ENCODE results near the gene ARHGEF4. TPM values are rescaled to one million over a fixed set of nuclear protein-coding genes. Genes with fewer than 3 reads are reported as not detected.
A peak's percentile ranks its signal among the peaks of the same experiment; 100 is the strongest.
"Not testable (repeated sequence)": the region's sequence is repeated elsewhere in the genome, so short reads cannot be mapped to it uniquely, and the experiment has no call there.

ARHGEF4 gene
- total RNA-seq, 1 donor from 2014 or later: 3.8 TPM

- intact Hi-C loops (cut with micrococcal nuclease): no loop called here
- no peak for DNase-seq
- ATAC-seq: no peak
Observed at GRCh38 chr2:130899306-130899705, 62.6 kb downstream of the ARHGEF4 start.

DNA sequence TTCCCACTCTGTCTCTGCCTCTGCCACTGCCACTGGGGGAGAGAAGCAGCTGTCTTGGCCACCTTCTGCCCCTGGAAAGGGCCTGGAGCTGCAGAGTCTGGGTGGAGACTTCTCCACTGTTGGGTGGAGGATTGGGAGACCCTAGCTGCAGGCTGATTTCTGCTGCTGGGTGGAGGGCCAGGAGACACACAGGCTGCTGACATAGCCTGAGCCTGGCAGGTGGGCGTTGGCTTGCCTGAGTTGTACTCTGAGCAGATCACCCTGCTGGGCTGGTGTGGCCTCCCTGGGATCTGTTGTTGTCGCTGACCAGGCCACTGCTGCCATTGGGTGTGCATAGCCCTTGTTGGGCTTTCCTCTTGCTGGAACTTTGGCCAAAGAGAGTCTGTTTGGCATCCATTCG lies 64.3 kb downstream of the ARHGEF4 start:
- no peak for DNase-seq
- ATAC-seq: no peak
- intact Hi-C loops (cut with micrococcal nuclease): no loop called here

DNA sequence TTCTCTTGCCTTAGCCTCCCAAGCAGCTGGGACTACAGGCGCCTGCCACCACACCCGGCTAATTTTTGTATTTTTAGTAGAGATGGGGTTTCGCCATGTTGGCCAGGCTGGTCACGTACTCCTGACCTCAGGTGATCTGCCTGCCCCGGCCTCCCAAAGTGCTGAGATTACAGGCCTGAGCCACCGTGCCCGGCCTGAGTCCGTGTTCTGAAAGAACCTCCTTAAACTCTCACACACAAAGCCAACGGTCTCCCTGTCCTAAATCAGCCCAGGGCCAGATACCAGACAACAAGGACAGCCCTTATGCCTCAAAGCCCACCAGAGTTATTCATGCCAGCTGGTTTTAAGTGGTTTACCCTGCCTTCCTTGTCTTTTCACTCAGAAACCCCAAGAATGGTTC lies 64.9 kb downstream of the ARHGEF4 start:
- DNase-seq; intact Hi-C loops (cut with micrococcal nuclease); ATAC-seq: not testable (repeated sequence)

DNA sequence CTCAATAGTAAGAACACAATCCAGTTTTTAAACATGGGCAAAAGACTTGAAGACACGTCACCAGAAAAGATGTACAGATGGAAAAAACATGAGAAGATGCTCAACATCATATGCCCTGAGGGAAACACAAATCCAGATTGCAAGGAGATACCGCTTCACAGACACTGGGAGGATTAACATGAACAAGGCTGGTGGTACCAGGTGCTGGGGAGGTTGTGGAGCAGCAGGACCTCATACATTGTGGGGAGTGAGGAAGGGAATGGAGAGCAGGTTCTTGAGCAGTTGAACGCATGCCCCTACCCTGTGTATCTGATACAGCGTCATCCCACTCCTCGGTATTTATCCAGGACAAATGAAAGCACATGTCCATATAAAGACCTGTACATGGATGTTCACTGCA lies 72.1 kb downstream of the ARHGEF4 start:
- DNase-seq (no peak), ATAC-seq (no peak)
- intact Hi-C loops (cut with micrococcal nuclease): no loop called here

DNA sequence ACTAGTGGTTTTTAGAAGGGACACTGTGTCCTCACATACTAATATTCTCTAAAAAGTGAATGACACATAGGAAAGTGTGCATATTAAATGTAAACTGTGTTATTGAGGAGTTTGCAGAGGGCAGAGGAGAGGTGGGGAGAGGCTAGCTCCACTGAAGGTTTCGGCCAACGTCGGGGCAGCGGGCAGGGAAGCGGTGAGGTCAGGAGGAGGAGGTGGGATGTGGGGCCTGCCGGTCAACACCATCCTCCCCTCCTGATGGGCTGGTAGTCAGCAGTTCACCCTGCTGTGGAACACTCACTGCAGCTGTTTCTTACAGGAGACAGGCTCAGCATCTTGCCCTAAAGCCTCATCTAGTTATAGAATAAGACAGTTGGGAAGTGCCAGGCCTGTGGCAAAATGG lies 74.2 kb downstream of the ARHGEF4 start:
- intact Hi-C loops (cut with micrococcal nuclease): no loop called here
- ATAC-seq (no peak), DNase-seq (no peak)

DNA sequence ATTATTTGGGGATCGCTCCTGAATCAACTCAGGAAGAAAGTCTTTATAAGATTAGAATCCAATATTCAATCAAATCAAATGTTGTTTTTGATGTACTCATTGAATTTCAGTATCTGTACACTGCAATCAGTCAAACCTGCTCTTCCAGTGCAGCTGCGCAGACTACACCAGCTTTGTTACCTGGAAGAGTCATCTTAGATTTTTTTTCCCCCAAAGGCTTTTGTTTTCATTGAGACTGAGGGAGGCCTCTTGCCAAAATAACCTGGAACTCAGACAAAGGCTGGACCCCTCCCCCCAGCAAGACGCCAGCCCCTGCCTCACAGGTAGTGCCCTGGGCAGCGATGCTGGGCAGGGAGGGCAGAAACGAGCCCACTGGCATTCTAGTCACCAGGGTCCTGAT lies 74.8 kb downstream of the ARHGEF4 start:
- intact Hi-C loops (cut with micrococcal nuclease): no loop called here
- no peak for ATAC-seq
- DNase-seq: no peak

DNA sequence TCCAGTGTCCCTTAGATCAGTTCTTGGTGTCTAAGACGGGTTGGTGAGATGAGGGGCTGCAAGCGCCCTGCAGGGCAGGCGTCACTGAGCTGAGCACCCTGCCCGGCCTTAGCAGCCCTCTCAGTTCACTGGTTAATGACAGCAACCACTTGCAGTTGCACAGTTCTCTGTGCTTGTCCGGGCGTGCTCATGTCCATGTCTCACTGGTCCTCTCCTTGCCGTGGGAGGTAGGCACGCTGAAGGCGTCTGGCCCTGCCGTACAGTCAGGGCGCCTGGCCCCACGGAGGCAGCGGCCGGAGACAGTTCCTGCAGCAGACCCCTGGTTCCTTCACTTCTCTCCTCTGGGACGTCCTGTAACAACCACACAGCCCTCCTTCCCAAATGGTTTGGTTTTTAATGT lies 75.3 kb downstream of the ARHGEF4 start:
- DNase-seq (no peak), ATAC-seq (no peak)
- intact Hi-C loops (cut with micrococcal nuclease): no loop called here

GRCh38 chr2:130912471-130912870 lies 75.8 kb downstream of the ARHGEF4 start:
- DNase-seq (no peak), ATAC-seq (no peak)
- intact Hi-C loops (cut with micrococcal nuclease): no loop called here

DNA sequence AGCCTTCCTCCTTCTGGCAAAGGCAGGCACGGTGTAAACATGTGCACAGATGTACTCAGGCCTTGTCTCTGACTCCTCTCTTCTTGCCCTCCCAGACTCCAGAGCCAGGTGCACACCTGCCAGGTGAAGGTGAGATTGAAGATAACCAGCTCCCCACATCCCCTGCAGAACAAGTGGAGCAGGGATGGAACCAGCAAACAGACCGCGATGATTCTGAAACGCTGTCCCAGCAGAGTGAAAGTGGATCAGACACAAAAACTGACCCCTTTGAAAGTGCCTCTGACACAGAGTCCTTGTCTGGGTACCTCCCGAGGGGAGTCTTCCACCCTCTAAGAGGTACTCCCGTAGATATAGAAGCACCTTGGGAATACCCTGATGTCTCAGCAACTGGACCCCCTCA lies 77.2 kb downstream of the ARHGEF4 start:
- intact Hi-C loops (cut with micrococcal nuclease): no loop called here
- ATAC-seq: no peak
- DNase-seq: no peak

DNA sequence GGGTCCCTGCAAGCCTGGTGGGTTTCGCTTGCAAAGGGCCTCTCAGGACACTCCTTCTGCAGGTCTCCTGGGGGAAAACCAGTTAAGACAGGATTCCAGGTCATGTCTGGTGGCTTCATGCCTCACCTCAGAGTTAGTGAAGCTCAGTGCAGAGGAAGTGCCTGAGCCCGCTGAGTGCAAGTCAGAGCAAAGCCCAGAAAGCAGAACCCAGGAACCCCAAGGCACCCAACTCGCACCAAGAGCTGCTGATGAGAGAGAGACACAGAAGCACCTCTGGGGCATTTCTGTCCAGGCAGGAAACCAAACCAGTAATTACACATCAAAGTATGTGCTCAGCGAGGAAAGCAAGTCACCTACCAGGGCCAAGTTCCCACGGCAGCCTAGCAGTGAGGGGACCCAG lies 78.4 kb downstream of the ARHGEF4 start:
- no peak for ATAC-seq
- intact Hi-C loops (cut with micrococcal nuclease): no loop called here

DNA sequence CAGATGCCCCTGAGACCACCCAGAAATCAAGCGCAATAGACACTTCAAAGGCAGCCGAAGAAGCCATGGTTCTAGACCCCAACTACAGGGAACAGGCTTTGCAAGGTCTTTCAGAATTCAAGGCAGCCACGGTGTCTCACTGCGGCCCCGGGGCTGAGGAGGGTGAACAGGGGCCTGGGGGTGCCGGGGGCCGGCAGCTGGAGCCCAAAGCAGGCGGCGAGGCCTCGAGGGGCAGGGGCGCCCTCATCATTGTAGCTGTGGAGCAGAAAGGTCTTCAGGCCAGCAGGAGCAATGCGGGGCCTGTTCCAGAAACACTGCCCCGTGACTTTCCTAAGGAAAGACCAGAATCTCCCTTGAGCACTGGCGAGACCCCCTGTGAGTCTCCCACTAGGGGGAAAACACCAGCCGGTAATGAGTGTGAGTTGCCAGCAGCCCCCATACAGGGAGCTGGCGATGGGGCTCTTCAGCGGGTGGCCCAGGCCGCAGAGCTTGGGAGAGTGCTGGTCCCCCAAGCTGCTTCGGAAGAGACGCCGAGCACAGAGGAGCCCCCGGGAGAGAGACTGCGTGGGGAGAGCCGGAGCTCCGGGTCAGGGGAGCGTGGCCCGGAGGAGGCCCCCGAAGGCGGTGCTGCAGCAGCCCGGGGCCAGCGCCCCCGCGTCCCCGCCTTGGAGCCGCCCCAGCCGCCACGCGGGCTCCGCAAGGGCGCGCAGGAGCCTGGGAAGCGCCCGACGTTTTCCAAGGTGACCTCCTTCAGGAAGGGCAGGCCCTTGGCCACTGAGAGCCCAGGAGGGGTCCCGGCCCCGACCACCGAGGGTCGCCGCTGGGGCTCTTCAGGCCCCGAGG lies 79.1 kb downstream of the ARHGEF4 start:
- DNase-seq: no peak
- intact Hi-C loops (cut with micrococcal nuclease): no loop called here
- no peak for ATAC-seq

More for the DNA sequence above, 78.4 kb downstream of the ARHGEF4 start:
- no peak for DNase-seq

- no peak for ATAC-seq
- intact Hi-C loops (cut with micrococcal nuclease): no loop called here
Observed at GRCh38 chr2:130916438-130916705, 79.7 kb downstream of the ARHGEF4 start.

DNA sequence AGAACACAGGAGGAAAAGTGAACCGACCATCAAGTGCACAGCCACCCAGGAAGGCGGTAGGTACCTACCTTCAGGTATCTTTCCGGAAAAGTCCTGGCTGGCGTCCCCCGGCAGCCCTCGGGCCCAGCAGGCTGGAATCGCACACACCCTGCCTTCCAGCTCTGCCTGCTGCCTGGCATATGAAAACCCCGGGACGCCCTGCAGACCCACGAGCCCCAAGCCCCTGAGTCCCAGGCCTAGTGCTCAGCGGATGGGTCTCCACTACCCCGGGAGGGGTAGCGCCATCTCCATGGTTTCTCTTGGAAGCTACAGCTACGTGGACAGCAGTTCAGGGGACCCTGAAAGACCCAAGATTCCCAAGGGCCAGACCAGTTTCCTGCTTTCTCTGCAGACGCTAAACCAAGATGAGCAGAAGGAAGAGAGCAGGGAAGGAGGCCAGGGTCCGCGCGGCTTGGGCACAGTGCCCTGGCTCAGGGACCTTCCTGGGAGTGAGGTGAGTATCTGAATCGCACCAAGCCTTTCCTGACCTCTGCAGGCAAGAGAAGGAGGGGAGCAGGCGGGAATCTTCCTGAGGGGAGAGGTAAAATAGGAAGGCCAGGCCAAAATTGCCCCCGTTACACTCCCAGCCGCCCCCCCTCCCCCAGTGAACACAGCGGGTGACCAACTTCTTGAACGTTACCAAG lies 80.4 kb downstream of the ARHGEF4 start:
- DNase-seq (no peak), ATAC-seq (no peak)
- intact Hi-C loops (cut with micrococcal nuclease): no loop called here

More at GRCh38 chr2:130916438-130916705, 79.7 kb downstream of the ARHGEF4 start:
- DNase-seq: no peak

GRCh38 chr2:130918393-130918792 lies 81.7 kb downstream of the ARHGEF4 start:
- no peak for DNase-seq
- intact Hi-C loops (cut with micrococcal nuclease): no loop called here
- no peak for ATAC-seq

DNA sequence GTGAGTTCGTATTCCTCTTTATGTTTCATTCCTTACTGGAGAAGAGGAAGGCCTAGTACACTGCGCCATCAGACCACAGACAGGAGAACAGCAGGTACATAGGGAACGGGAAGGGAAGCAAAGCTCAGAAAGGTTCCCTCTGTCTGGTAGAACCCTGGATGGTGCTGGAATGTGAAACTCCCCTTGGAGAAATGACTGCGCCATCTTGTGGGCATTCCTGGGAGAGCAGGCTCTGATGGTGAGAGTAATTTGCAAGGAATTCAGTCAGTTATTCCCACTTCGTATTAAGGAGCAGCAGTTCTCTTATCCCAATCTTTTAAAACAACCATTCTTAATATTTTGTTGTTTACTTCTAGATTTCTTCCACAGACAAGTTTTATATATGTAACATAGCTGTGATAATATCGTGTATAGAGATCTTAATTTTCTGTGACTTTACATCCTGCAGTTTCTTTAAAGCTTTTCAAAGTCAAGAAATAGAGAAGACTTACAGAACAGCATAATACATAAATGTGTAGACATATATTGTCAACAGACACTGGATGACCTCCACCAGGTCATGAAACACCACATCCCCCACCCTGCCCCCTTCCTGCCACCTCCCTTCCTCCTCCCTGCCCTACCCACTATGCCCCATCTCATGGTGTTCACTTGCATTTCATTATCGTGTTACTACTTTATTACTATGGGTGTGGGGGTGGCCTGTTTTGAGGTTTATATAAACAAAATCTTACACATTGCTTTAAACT lies 83.9 kb downstream of the ARHGEF4 start:
- intact Hi-C loops (cut with micrococcal nuclease): loop anchor here (5.0 kb wide), 1 partner anchor 123 kb away; no protein-coding TSS in a partner anchor
- ATAC-seq: peak; percentile 55
- DNase-seq: peak; percentile 69

- DNase-seq: no peak
- intact Hi-C loops (cut with micrococcal nuclease): loop anchor here (5.0 kb wide), 1 partner anchor 124 kb away; no protein-coding TSS in a partner anchor
- ATAC-seq: no peak
Observed at GRCh38 chr2:130921164-130921476, 84.4 kb downstream of the ARHGEF4 start.

GRCh38 chr2:130922417-130922816 lies 85.7 kb downstream of the ARHGEF4 start:
- no peak for ATAC-seq
- intact Hi-C loops (cut with micrococcal nuclease): loop anchor here (5.0 kb wide), 1 partner anchor 125 kb away; no protein-coding TSS in a partner anchor
- DNase-seq: no peak

DNA sequence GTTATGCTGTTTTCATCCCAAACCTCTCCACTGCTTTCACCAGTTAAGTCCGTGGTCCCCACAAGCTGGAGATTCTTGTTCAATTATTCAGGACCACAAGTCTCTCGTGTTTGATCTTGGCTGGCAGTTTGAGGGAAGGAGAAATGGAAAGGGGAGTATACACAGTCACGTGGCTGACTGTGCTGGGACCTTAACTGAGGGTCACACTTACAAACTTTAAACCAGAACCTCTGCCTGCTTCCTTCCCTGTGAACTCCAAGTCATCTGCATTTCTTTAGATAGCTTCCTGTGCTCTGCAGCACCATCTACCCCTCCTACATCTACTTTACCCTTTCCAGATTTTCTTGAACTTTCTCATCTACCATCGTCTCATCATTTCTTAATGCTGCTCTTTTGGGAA lies 91.7 kb downstream of the ARHGEF4 start:
- ATAC-seq: no peak
- intact Hi-C loops (cut with micrococcal nuclease): no loop called here

GRCh38 chr2:130930740-130931659 lies 94.3 kb downstream of the ARHGEF4 start:
- intact Hi-C loops (cut with micrococcal nuclease): no loop called here
- ATAC-seq (no peak), DNase-seq (no peak)

More for the DNA sequence above, 91.7 kb downstream of the ARHGEF4 start:
- no peak for DNase-seq

All from left ventricle myocardium superior (tissue), 1 donor.